Stimulated activated CD4-positive, alpha-beta T cell treated with anti-CD3 and anti-CD28 coated beads, Interleukin-2, amount 100 ng/mL, for 48 hours (primary cell): ENCODE measurements around the gene PRTN3.
A peak's percentile ranks its signal among the peaks of the same experiment; 100 is the strongest.
"Not testable (repeated sequence)": the region's sequence is repeated elsewhere in the genome, so short reads cannot be mapped to it uniquely, and the experiment has no call there.

Experiments used
- DNase-seq, 2 donors: peaks; one replicate each; pipeline ENCODE4 v3.0.0-alpha.2; 2020

Gene PRTN3

DNA sequence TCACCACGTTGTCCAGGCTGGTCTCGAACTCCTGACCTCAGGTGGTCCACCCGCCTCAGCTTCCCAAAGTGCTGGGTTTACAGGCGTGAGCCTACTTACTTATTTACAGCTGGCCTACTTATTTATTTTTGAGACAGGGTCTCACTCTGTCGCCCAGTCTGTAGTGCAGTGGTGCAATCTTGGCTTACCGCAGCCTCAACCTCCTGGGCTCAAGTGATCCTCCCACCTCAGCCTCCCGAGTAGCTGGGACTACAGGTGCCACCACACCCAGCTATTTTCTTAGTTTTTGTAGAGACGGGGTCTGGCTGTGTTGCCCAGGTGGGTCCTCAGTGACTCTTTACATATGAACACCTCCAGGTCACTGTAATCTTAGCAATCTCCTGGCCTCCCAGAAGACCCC, 8.4 kb downstream of the PRTN3 start:
- DNase-seq, result not testable (repeated sequence)

DNA sequence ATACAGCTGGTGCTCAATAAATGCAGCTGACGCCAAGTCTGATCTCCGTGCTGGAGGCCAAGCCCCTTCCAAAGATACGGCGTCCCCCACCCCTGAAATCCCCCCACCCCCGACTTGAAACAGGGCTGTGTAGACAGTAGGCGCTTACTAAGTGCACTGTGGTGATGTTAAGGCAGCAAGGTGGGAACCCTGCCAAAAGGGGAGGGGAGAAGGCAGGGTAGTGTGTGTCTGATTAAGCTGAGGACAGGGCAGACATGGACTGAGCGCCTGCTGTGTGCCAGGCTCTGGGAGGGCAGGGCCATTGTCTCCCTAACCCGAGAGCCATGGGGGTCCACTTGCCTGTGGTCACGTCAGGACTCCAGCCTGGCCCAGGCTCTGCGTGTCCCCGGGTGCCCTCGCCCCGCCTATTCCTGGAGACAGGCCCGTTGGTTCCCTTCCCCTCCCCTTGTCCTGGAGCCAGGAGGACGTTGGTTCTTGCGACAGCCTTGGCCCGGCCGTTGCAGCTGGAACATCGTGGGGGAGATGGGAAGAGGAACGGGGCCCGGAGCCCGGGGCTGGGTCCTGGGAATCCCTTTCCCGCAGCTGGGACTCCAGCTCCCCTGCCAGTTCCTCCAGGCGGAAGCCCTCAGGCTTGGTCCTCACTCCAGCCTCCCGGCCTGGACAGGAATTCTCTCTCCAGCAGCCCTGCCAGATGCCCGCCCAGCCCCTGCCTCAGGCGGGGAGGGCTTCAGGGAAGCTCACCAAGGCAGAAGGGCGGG, 9.6 kb downstream of the PRTN3 start:
- no peak for DNase-seq

DNA sequence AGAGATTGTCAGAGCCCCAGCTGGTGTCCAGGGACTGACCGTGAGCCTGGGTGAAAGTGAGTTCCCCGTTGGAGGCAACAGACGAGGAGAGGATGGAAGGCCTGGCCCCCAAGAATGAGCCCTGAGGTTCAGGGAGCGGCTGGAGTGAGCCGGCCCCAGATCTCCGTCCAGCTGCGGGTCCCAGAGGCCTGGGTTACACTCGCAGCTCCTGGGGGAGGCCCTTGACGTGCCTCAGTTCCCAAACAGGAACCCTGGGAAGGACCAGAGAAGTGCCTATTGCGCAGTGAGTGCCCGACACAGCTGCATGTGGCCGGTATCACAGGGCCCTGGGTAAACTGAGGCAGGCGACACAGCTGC, 10.2 kb downstream of the PRTN3 start:
- no peak for DNase-seq

DNA sequence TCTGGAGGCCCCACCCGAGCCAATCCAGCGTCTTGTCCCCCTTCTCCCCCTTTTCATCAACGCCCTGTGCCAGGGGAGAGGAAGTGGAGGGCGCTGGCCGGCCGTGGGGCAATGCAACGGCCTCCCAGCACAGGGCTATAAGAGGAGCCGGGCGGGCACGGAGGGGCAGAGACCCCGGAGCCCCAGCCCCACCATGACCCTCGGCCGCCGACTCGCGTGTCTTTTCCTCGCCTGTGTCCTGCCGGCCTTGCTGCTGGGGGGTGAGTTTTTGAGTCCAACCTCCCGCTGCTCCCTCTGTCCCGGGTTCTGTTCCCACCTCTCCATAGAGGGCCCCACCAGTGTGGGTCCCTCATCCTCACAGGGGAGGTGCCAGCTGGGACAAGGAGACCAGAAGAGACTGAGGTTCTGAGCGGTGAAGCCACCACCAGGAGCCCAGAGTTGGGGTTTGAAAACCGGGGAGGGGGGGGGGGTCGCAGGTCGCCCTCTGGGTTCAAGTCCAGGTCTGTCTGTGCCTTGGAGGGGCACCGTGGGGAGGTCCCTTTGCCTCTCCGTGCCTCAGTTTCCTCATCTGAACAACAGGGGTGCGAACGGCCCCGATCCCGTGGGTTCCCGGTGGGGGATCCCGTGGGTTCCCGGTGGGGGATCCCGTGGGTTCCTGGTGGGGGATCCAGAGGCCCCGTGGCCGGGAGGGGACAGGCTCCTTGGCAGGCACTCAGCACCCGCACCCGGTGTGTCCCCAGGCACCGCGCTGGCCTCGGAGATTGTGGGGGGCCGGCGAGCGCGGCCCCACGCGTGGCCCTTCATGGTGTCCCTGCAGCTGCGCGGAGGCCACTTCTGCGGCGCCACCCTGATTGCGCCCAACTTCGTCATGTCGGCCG, 11.6 kb downstream of the PRTN3 start, which contains the start of gene ELANE:
ELANE (plus strand) TSS at position 168 of the 878 bp plus-strand sequence; CDS start at position 194, 26 bp downstream.
- no peak for DNase-seq

DNA sequence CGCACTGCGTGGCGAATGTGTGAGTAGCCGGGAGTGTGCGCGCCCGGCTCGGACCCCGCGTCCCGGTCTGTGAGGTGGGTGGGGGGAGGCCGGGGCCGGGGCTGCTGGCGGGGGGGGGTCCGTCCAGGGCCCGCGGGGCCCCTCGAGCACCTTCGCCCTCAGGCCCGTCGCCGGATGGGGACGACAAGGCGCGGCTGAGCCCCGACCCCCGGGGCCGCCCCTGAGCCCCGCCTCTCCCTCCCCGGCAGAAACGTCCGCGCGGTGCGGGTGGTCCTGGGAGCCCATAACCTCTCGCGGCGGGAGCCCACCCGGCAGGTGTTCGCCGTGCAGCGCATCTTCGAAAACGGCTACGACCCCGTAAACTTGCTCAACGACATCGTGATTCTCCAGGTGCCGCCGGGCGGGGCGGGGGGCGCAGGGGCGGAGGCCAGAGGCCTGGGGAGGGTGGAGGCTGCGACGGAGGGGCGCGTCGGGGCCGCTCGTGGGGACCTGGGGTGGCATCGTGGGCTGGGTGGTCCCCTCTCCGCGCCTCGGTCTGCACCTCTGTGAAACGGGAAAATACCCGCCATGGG, 12.3 kb downstream of the PRTN3 start:
- DNase-seq, result no peak

DNA sequence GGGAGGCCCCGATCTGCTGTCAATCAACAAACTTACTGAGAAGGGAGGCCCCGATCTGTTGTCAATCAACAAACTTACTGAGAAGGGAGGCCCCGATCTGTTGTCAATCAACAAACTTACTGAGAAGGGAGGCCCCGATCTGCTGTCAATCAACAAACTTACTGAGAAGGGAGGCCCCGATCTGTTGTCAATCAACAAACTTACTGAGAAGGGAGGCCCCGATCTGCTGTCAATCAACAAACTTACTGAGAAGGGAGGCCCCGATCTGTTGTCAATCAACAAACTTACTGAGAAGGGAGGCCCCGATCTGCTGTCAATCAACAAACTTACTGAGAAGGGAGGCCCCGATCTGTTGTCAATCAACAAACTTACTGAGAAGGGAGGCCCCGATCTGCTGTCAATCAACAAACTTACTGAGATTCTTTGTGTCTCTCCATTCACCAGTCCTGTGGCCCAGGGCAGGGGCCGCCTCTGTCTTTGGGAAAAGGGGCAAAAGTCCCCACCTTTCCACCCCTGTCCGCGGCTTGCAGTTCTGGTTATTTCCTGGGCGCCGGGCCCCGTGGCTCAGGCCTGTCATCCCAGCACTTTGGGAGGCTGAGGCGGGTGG, 12.9 kb downstream of the PRTN3 start:
- DNase-seq, result not testable (repeated sequence)

DNA sequence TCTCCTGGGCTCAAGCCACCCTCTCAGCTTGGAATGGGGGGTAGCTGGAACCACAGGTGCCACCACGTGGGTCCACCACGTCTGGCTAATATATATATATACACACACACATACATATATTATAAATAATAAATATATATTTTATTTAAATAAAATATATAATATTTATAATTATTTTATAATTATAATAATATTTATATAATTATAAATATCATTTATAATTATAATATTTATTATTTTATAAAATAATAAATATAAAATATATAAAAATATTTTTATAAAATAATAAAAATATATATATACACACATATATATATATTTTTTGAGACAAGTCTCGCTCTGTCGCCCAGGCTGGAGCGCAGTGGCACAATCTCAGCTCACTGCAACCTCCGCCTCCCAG, 13.8 kb downstream of the PRTN3 start:
- DNase-seq, result no peak

DNA sequence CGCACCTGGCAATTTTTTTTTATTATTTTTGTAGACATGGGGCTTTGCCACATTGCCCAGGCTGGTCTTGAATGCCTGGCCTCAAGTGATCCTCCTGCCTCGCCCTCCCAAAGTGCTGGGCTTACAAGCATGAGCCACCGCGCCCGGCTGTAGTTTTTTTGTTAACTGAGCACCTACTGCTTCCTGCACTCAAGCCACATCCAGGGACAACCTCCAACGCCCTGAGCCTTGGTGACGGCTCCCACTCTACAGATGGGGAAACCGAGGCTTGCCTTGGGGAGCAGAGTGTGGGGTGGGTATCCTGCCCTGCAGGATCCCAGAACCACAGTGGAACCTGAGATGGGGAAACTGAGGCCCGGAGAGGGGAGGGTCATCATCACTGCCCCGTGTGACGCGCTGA, 14.3 kb downstream of the PRTN3 start:
- no peak for DNase-seq

DNA sequence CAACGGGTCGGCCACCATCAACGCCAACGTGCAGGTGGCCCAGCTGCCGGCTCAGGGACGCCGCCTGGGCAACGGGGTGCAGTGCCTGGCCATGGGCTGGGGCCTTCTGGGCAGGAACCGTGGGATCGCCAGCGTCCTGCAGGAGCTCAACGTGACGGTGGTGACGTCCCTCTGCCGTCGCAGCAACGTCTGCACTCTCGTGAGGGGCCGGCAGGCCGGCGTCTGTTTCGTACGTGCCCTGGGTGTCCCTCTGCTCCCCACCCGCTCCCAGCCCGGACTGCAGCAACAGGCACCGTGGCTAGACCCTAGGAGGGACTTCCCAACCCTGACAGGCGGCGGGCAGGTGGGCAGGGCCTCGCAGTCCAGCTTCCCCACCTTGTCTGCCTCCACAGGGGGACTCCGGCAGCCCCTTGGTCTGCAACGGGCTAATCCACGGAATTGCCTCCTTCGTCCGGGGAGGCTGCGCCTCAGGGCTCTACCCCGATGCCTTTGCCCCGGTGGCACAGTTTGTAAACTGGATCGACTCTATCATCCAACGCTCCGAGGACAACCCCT, 14.8 kb downstream of the PRTN3 start:
- no peak for DNase-seq

DNA sequence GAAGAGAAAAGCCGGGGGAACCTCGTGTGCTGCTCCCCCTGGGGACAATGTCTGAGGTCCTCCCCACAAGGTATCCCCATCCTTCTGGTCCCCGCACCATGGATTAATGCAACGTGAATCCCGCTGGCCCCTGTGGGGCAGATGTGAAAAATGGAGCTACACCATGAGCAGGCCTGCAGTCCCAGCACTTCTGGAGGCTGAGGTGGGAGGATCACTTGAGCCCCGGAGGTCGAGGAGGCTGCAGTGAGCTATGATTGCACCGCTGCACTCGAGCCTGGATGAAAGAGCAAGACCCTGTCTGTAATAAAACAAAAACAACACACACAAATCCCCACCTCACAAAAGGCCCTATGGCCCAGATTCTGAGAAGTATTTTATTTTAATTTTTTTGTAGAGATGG, 17.5 kb downstream of the PRTN3 start:
- no peak for DNase-seq

DNA sequence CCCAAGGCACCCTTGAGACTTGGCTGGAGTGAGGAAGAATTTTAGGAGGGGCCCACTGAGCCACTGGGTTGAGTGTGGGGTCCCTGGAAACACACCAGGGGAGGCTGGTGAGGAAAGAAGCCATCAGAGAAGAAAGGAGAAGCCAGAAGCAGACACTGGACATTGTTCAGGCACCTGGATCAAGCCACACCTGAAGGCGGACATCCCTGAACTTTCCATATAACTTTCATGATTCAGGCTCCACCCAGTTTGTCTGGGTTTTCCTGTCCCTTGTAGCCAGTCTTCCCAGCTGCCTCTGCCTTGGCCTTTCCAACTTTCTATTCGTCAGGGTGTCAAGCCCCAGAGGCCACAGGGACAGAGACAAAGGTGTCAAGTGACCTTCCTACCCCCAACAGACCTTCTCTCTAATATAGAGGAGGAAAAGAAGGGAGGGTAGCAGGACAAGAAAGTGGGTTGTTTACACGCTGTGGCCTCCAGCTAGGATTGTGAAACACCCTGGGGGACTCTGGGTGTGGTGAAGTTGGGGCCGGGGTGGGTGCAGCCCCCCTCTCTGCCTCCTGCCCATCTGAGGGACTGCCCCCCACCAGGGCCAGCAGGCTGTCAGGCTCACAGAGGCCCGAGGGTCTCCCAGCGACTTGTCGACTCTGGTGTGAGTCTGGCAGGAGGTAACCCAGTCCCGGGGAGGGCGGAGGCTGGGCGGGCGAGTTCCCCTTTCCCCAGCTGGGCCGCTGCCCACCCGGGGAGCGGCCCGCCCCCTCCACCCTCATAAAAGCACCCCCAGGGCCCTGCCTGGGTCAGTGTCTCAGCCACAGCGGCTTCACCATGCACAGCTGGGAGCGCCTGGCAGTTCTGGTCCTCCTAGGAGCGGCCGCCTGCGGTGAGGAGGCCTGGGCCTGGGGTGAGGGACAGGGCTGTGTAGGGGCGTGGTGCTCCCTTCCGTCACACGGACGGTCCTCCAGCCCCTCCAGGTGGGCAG, 18.4 kb downstream of the PRTN3 start, which contains the start of gene CFD:
CFD (plus strand) TSS at position 797 of the 976 bp plus-strand sequence; CDS start at position 823, 26 bp downstream.
- DNase-seq, result no peak

DNA sequence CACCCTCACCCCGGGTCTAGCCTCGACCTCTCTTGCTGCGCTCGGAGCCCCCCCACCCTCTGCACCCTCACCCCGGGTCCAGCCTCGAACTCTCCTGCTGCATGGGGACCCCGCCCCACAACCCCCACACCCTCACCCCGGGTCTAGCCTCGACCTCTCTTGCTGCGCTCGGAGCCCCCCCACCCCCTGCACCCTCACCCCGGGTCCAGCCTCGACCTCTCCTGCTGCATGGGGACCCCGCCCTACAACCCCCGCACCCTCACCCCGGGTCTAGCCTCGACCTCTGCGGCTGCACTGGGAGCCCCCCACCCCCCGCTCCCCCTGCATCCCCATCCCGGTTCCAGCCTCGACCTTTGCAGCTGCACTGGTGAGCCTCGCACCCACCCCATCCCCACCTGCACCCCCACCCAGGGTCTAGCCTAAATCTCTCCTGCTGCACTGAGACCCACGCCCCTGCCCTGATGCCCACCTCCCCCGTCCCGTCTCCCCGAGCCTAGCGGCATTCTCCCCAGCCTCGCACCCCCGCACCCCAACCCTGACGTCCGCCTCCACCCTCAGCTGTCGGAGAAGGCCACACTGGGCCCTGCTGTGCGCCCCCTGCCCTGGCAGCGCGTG, 20.4 kb downstream of the PRTN3 start:
- no peak for DNase-seq

DNA sequence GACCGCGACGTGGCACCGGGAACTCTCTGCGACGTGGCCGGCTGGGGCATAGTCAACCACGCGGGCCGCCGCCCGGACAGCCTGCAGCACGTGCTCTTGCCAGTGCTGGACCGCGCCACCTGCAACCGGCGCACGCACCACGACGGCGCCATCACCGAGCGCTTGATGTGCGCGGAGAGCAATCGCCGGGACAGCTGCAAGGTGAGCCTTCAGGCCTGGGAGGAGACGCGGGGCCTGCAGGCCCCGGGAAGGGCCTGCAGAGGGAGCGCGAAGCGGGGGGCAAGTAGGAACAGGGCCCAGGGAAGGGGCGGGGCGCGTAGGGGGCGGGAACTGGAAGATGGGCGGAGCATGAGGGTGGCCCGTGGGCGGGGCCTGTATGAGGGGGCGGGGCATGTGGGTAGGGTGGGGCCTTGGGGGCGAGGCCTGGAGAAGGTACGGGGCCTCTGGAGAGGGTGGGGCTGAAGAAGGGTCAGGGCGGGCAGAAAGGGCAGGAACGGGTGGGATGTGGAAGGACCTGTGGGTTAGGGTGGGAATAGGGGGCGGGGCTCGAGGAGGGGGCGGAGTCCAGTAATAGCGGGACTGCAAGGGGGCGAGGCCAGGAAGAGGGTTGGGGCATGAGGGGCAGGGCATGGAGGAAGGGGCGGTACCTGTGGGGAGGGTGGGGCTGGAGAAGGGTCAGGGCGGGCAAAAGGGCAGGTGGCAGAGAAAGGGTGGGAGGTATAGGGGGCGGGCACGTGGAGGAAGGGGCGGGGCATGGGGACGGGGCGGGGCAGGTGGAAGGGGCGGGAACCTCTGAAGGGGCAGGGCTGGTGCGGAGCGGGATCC, 21.2 kb downstream of the PRTN3 start:
- DNase-seq, result peak; percentile 48 to 80

DNA sequence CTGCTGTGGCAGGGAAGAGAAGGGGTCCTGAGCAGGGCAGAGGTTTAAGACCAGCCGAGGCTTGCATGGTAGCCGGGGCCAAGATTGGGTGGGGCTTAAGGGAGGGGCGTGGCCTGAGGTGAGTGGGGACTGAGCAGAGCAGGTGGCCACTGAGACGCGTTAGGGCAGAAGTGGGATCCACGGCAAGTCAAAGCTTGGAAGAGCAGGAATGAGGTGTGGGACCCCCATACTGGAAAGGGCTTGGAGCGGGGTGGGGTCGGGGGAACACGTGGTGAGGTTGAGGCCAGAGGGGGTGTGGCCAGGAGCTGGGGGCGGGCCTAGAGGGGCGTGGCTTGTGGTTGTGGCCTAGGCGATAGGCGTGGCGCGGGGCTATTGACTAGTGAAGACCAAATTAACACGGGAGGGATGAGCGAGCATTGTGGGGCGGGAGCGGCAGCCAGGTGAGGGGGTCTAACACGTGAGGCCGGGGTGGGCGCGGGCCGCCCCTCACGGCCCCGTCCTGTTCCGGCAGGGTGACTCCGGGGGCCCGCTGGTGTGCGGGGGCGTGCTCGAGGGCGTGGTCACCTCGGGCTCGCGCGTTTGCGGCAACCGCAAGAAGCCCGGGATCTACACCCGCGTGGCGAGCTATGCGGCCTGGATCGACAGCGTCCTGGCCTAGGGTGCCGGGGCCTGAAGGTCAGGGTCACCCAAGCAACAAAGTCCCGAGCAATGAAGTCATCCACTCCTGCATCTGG, 21.9 kb downstream of the PRTN3 start:
- peak; percentile 61 to 81 for DNase-seq

DNA sequence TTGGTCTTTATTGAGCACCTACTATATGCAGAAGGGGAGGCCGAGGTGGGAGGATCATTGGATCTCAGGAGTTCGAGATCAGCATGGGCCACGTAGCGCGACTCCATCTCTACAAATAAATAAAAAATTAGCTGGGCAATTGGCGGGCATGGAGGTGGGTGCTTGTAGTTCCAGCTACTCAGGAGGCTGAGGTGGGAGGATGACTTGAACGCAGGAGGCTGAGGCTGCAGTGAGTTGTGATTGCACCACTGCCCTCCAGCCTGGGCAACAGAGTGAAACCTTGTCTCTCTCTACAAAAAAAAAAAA, 22.5 kb downstream of the PRTN3 start:
- no peak for DNase-seq

DNA sequence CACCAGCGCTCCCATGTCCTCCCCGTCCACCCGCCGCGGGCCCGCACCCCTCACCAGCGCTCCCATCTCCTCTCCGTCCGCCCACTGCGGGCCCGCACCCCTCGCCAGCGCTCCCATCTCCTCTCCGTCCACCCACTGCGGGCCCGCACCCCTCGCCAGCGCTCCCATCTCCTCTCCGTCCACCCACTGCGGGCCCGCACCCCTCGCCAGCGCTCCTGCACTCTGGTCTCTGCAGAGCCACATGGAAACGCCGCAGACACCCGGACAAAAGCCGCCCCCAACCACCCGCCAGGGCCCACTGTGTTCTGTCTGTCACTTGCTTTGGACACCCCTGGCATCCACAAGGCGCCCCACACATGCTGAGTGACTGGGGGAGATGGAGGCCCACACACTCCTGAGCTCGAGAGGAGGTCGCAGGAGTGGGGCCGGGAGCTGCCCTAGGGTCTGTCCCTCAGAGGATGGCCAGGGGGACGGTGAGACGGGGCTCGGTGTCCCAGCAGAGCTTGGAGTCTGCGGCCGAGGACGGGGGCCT, 26.0 kb downstream of the PRTN3 start:
- no peak for DNase-seq

DNA sequence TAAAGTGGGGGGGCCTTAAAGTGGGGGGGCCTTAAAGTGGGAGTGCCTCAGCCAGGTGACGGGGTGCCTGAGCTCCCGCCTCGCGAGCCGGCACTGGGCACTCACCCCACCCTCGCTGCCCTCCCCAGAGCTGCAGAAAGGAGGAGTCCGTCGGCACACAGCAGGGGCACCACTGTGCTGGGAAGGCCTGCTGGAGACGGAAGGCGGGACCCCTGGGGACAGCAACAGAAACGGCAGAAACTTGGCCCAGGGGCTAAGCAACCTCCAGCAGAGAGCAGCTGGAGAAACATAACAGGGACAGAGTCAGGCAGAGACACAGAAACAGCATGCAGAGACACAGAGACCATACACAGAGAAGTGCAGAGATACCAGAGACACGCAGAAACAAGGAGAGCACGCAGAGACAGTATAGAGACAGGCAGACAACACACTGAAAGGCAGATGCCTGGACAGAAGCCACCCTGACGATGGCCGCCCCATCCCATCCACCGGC, 26.5 kb downstream of the PRTN3 start:
- no peak for DNase-seq

DNA sequence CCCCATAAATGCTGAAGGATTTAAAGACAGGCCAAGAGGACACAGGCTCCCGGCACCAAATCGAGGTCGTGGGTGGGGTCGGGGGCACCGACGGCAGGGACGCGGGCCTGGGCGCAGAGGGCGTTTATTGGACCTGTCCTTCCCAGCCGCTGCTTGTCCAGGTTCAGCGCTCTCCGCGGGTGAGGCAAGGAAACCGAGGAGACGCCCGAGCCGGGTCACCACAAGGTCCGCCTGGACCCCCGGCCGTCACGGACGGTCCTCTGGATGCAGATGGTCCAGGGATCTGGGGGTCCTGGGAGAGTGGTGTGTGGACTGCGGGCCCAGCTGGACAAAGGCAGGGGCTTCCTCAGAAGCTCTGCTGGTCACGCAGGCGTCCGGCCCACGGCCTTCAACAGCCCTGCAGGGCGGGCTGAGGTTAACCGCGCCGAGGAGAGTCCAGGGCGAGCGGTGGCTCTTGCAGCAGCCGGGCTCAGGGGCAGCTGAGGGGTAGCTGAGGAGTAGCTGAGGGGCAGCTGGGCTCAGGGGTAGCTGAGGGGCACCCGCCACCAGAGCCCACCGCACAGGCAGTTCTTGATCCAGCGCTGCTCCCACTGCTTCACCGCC, 27.2 kb downstream of the PRTN3 start:
- no peak for DNase-seq
